ENCODE measurements around the gene ERC1. TPM values are rescaled to one million over a fixed set of nuclear protein-coding genes. Genes with fewer than 3 reads are reported as not detected.

ERC1 gene
- total and polyA plus RNA-seq, 2 of the 4 experiments (the other 2 are of a cell fraction), result 11.6 to 25.6 TPM

DNA sequence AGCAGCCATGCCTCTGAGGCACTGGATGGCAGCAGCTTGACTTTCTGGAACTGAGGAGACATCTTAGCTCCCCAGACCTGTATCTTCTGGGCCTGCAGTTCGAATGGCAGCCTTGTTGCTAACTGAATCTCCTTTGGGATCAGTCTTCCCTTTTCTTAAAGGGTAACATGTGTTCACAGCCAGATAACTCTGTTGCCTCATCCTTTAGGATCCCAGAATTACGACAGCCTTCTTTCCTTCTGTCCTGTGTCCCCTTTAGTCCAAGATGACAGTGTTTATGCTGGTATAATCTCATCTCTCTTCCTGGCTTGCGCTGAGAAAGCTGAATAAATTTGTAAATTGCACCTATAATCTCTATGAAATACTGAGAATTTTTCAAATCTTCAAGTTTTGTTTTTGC is 9.1 kb upstream of the ERC1 start:
- dilution Hi-C loops (cut with HindIII; ENCODE audit: low sequenced_read_pairs, unreplicated experiment) (no loop called here), intact Hi-C loops (cut with micrococcal nuclease) (no loop called here), in situ Hi-C loops (cut with MboI; ENCODE audit: low sequenced_read_pairs) (no loop called here)
- Histone ChIP-seq H2AFZ (replicated peaks; ENCODE audit: low read length, poor library complexity) (peak overlapping the region; percentile 70), H3K4ac (ENCODE audit: low read depth, low read length) (0 out of 2 replicates have a peak overlapping the region, but pooled peaks have one; percentile 12), H3K4me3 (ENCODE audit: insufficient read depth, low read depth, low read length) (no peak overlapping the region), H3K23ac (ENCODE audit: low read depth, low read length) (no peak overlapping the region), H4K91ac (ENCODE audit: insufficient read depth, low read depth, low read length) (no peak overlapping the region), H4K20me1 (ENCODE audit: insufficient read depth, low read length) (no peaks in the 10 kb centered on the region), H4K5ac (ENCODE audit: low read depth, low read length) (peak overlapping the region; percentile 36; the same call in 1 of the 2 replicates), H3K9me1 (ENCODE audit: insufficient read depth, low read length) (no peaks in the 10 kb centered on the region; the same call in 1 of the 2 replicates), H3K27me3 (ENCODE audit: control insufficient read depth, insufficient read depth, low read length) (no peaks in the 10 kb centered on the region), H4K8ac (ENCODE audit: low read depth in 2 of 2, low read length in 2 of 2) (no peak overlapping the region), H2AK5ac (ENCODE audit: low read depth, low read length) (no peak overlapping the region), H2BK5ac (ENCODE audit: low read depth, low read length, poor library complexity, severe bottlenecking) (no peak overlapping the region), H3K79me1 (ENCODE audit: low read depth in 1 of 2, low read length in 2 of 2) (no peaks in the 10 kb centered on the region), H2AK9ac (replicated peaks; ENCODE audit: low read depth, low read length, poor library complexity) (peak overlapping the region; percentile 18), H3K4me2 (ENCODE audit: low read depth, low read length) (no peak overlapping the region), H2BK15ac (ENCODE audit: low read depth, low read length) (no peak overlapping the region), H2BK20ac (ENCODE audit: low read depth, low read length) (no peak overlapping the region), H2BK120ac (ENCODE audit: low read depth, low read length) (no peak overlapping the region), H3K27ac (ENCODE audit: insufficient read depth, low read length) (no peak overlapping the region), H3K18ac (ENCODE audit: low read depth, low read length) (peak overlapping the region; percentile 53), H3K4me1 (ENCODE audit: control insufficient read depth, insufficient read depth, low read length) (peaks cover 5% of the 10 kb centered on the region), H3K36me3 (ENCODE audit: control insufficient read depth, insufficient read depth, low read length) (no peaks in the 10 kb centered on the region), H3K9ac (ENCODE audit: low read depth, low read length) (no peak overlapping the region), H3K56ac (ENCODE audit: extremely low read depth, insufficient read depth, low read length) (no peak overlapping the region), H3K9me3 (ENCODE audit: control insufficient read depth, insufficient read depth, low read length) (no peaks in the 10 kb centered on the region), H3K14ac (replicated peaks; ENCODE audit: low read depth, low read length) (peak overlapping the region; percentile 63; the same call in 1 of the 2 replicates)
- DNase-seq (no peak), ATAC-seq (ENCODE audit: low read depth) (no peak)
- CTCF ChIA-PET, result no interaction called here
- WGBS, 2 experiments (ENCODE audit: extremely low coverage in 2 of 2, insufficient read length in 1 of 2), result 67% methylated on average over 1 of the region's 3 CpGs; no CpG with 5 or more reads in 1 of the 2 experiments
- no TSS peak for BruUV-seq (replicated peaks)
- POLR2A ChIA-PET (ENCODE audit: unreplicated experiment), result no interaction called here
- TF ChIP-seq RAD21 (IDR thresholded peaks at IDR 0.05; ENCODE audit: low read length) (no peak), ELK1 (IDR thresholded peaks at IDR 0.05; ENCODE audit: borderline replicate concordance, low read depth, low read length) (no peak), MAFK (IDR thresholded peaks at IDR 0.05; ENCODE audit: low read depth, low read length) (no peak), CEBPB (IDR thresholded peaks at IDR 0.05; ENCODE audit: low read depth, low read length) (no peak)
